H1 (cell line): ENCODE results near the gene MYO7B. TPM values are rescaled to one million over a fixed set of nuclear protein-coding genes. Genes with fewer than 3 reads are reported as not detected.

ENCODE experiments used
- CTCF ChIA-PET: fragments of 300-600 bp; sonication (Branson Sonifier 250); formaldehyde crosslinking; loops from one replicate; lab custom pipeline; 2021; ENCODE audit not compliant: partially characterized antibody; lab: Charles Lee
- POLR2A ChIA-PET: fragments of 300-600 bp; sonication (Branson Sonifier 250); formaldehyde crosslinking; loops from one replicate; lab custom pipeline; 2021; ENCODE audit warnings: inconsistent platforms; ENCODE audit not compliant: partially characterized antibody; lab: Charles Lee
- DNase-seq, 2 experiments: peaks; one replicate each; pipeline versions ENCODE4 v3.0.0 to v3.0.0-alpha.2; 2010 to 2022; ENCODE audit warnings: low spot score in 2 of 2, low read depth in 1 of 2, mixed read lengths in 1 of 2
- FAIRE-seq: peaks from 2 replicates; lab custom pipeline; 2011; peaks lifted over from hg19 to GRCh38; lab: Jason Lieb, UNC
- H2AFZ ChIP-seq: 2 replicates; pipeline ENCODE4 v1.8.1; 2012; ENCODE audit warnings: low read length, inconsistent platforms
- H2AK5ac ChIP-seq: 2 replicates; pipeline ENCODE4 v1.6.1; 2013; ENCODE audit warnings: low read depth, low read length
- H2BK120ac ChIP-seq: replicated peaks from 2 replicates; pipeline ENCODE3; 2013; ENCODE audit warnings: low read depth, low read length, inconsistent platforms
- H2BK12ac ChIP-seq: 2 replicates; pipeline ENCODE4 v1.6.1; 2013; ENCODE audit warnings: low read depth, low read length
- H2BK15ac ChIP-seq: 2 replicates; pipeline ENCODE4 v1.6.1; 2013; ENCODE audit warnings: low read length
- H2BK20ac ChIP-seq: 2 replicates; pipeline ENCODE4 v1.6.1; 2013; ENCODE audit warnings: low read length
- H2BK5ac ChIP-seq: 2 replicates; pipeline ENCODE4 v1.6.1; 2013; ENCODE audit warnings: low read depth, low read length
- H3K14ac ChIP-seq: 2 replicates; pipeline ENCODE4 v1.6.1; 2013; ENCODE audit warnings: inconsistent platforms; ENCODE audit not compliant: insufficient read length
- H3K18ac ChIP-seq: 2 replicates; pipeline ENCODE4 v1.6.1; 2013; ENCODE audit warnings: low read length; ENCODE audit errors: extremely low read depth
- H3K23ac ChIP-seq: 2 replicates; pipeline ENCODE4 v1.6.1; 2013; ENCODE audit warnings: inconsistent platforms; ENCODE audit not compliant: insufficient read length
- H3K23me2 ChIP-seq: 2 replicates; pipeline ENCODE4 v1.6.1; 2013; ENCODE audit warnings: low read depth, low read length
- H3K27ac ChIP-seq: 2 replicates; pipeline ENCODE4 v1.6.1; 2011; ENCODE audit warnings: low read depth, low read length, inconsistent platforms
- H3K27me3 ChIP-seq, 4 experiments: replicated peaks in 1 of 4; 1 replicate in 1 of 4; 2 replicates in 3 of 4; pipeline versions ENCODE4 v1.6.1 to v1.8.1; 2011 to 2013; ENCODE audit warnings: low read length in 3 of 4, mild to moderate bottlenecking in 3 of 4, inconsistent platforms in 2 of 4, mixed read lengths in 2 of 4, moderate library complexity in 1 of 4; ENCODE audit not compliant: control insufficient read depth in 3 of 4, insufficient read depth in 3 of 4; ENCODE audit errors: extremely low read depth in 1 of 4
- H3K36me3 ChIP-seq, 4 experiments: 2 replicates each; pipeline versions ENCODE4 v1.6.1 to v1.8.1; 2011 to 2013; ENCODE audit warnings: mild to moderate bottlenecking in 4 of 4, low read length in 3 of 4, moderate library complexity in 2 of 4, control low read depth in 1 of 4, inconsistent platforms in 1 of 4; ENCODE audit not compliant: insufficient read depth in 4 of 4, control insufficient read depth in 2 of 4
- H3K4ac ChIP-seq: replicated peaks from 2 replicates; pipeline ENCODE3; 2013; ENCODE audit warnings: low read length, low read depth, mixed read lengths, inconsistent platforms; ENCODE audit not compliant: insufficient read length
- H3K4me1 ChIP-seq, 4 experiments: replicated peaks in 1 of 4; 1 replicate in 1 of 4; 2 replicates in 3 of 4; pipeline versions ENCODE4 v1.6.1 to v1.8.1; 2011 to 2013; ENCODE audit warnings: low read length in 3 of 4, inconsistent platforms in 2 of 4, mixed read lengths in 1 of 4; ENCODE audit not compliant: insufficient read depth in 4 of 4, control insufficient read depth in 3 of 4
- H3K4me2 ChIP-seq, 2 experiments: 2 replicates each; pipeline versions ENCODE4 v1.6.1 to v1.8.1; 2011 to 2013; ENCODE audit warnings: low read depth in 2 of 2, low read length in 2 of 2, control low read depth in 1 of 2, inconsistent platforms in 1 of 2, mild to moderate bottlenecking in 1 of 2; ENCODE audit not compliant: insufficient read depth in 1 of 2
- H3K4me3 ChIP-seq, 4 experiments: fragments of 200-600, 300-600 bp in 1 of 4; sonication (generic), shearing (Covaris generic), sonication (Bioruptor Twin) in 1 of 4; 2 replicates each; pipeline versions ENCODE4 v1.5.1 to v1.8.1; 2011 to 2016; ENCODE audit warnings: low read length in 4 of 4, low read depth in 3 of 4, control low read depth in 2 of 4, inconsistent platforms in 2 of 4, mild to moderate bottlenecking in 2 of 4, mixed read lengths in 1 of 4, moderate library complexity in 1 of 4; ENCODE audit not compliant: insufficient read depth in 2 of 4; ENCODE audit errors: extremely low read depth in 1 of 4
- H3K56ac ChIP-seq: replicated peaks from 2 replicates; pipeline ENCODE3; 2013; ENCODE audit warnings: low read depth, mild to moderate bottlenecking, mixed read lengths, low read length, inconsistent platforms; ENCODE audit not compliant: insufficient read length
- H3K79me1 ChIP-seq: 2 replicates; pipeline ENCODE4 v1.6.1; 2013; ENCODE audit warnings: low read depth, low read length, control low read depth
- H3K79me2 ChIP-seq, 2 experiments: 2 replicates each; pipeline versions ENCODE4 v1.6.1 to v1.8.1; 2012 to 2013; ENCODE audit warnings: low read length in 2 of 2, mild to moderate bottlenecking in 2 of 2, inconsistent platforms in 1 of 2; ENCODE audit not compliant: insufficient read depth in 2 of 2, control insufficient read depth in 1 of 2
- H3K9ac ChIP-seq, 4 experiments: replicated peaks in 1 of 4; 1 replicate in 1 of 4; 2 replicates in 3 of 4; pipeline versions ENCODE4 v1.6.1 to v1.8.1; 2011 to 2013; ENCODE audit warnings: low read depth in 3 of 4, low read length in 3 of 4, control low read depth in 2 of 4, mild to moderate bottlenecking in 2 of 4, moderate library complexity in 2 of 4, inconsistent platforms in 1 of 4; ENCODE audit errors: extremely low read depth in 1 of 4
- H3K9me3 ChIP-seq, 2 experiments: 2 replicates each; pipeline versions ENCODE4 v1.6.1 to v1.8.1; 2012 to 2013; ENCODE audit warnings: mild to moderate bottlenecking in 2 of 2, moderate library complexity in 2 of 2, control low read depth in 1 of 2, inconsistent platforms in 1 of 2, low read depth in 1 of 2, low read length in 1 of 2, mixed read lengths in 1 of 2; ENCODE audit not compliant: insufficient read depth in 2 of 2
- H4K20me1 ChIP-seq, 2 experiments: replicated peaks in 1 of 2; 2 replicates each; pipeline versions ENCODE3 to v1.8.1; 2011 to 2013; ENCODE audit warnings: inconsistent platforms in 2 of 2, low read length in 2 of 2, mild to moderate bottlenecking in 1 of 2; ENCODE audit not compliant: insufficient read depth in 2 of 2, control insufficient read depth in 1 of 2
- H4K5ac ChIP-seq: 2 replicates; pipeline ENCODE4 v1.6.1; 2013; ENCODE audit warnings: low read length, low read depth, mixed read lengths, inconsistent platforms; ENCODE audit not compliant: insufficient read length
- H4K8ac ChIP-seq: 2 replicates; pipeline ENCODE4 v1.8.0; 2013; ENCODE audit warnings: mild to moderate bottlenecking, moderate library complexity, low read length, inconsistent platforms; ENCODE audit not compliant: insufficient read depth; ENCODE audit errors: extremely low read depth
- H4K91ac ChIP-seq: replicated peaks from 2 replicates; pipeline ENCODE3; 2013; ENCODE audit warnings: low read length, mixed read lengths, inconsistent platforms; ENCODE audit not compliant: insufficient read length
- EP300 ChIP-seq, 2 experiments: IDR thresholded peaks; 1 replicate in 1 of 2; 2 replicates in 1 of 2; pipeline ENCODE4 v1.6.1; 2011 to 2012; ENCODE audit warnings: low read depth in 2 of 2, low read length in 2 of 2, mild to moderate bottlenecking in 2 of 2, borderline replicate concordance in 1 of 2, inconsistent platforms in 1 of 2, moderate library complexity in 1 of 2
- GTF2F1 ChIP-seq: IDR thresholded peaks from 2 replicates; pipeline ENCODE4 v1.6.1; 2012; ENCODE audit warnings: low read depth, low read length, improper control_type of control experiment, borderline replicate concordance
- POLR2AphosphoS5 ChIP-seq: IDR thresholded peaks from 2 replicates; pipeline ENCODE4 v1.6.1; 2011; ENCODE audit warnings: low read depth, low read length
- RFX5 ChIP-seq: IDR thresholded peaks from 2 replicates; pipeline ENCODE4 v1.6.1; 2011; ENCODE audit warnings: low read depth, low read length, improper control_type of control experiment, borderline replicate concordance
- SIRT6 ChIP-seq: IDR thresholded peaks from one replicate; pipeline ENCODE4 v1.7.1; 2012; ENCODE audit warnings: low read length, inconsistent platforms
- SP2 ChIP-seq: IDR thresholded peaks from 2 replicates; pipeline ENCODE4 v1.6.1; 2012; ENCODE audit warnings: mild to moderate bottlenecking, low read length, inconsistent platforms
- SRF ChIP-seq: IDR thresholded peaks from 2 replicates; pipeline ENCODE4 v1.6.1; 2011; ENCODE audit warnings: mild to moderate bottlenecking, low read depth, low read length, moderate library complexity
- WGBS, 2 experiments: shearing (Covaris generic) in 1 of 2; methylation state at CpG; one replicate each; pipeline versions ENCODE4 v1.1.6 to v1.1.7; 2013 to 2015; ENCODE audit warnings: low lambda C conversion rate in 2 of 2, mixed read lengths in 2 of 2, inconsistent platforms in 1 of 2, low coverage in 1 of 2, missing lambda C conversion rate in 1 of 2; ENCODE audit not compliant: insufficient replicate concordance in 2 of 2, insufficient coverage in 1 of 2, insufficient read length in 1 of 2; ENCODE audit errors: extremely low coverage in 1 of 2, missing lambda C conversion rate in 1 of 2; 5-methylcytosine and 5-hydroxymethylcytosine counted together
- polyA plus RNA-seq, 7 experiments: library from polyadenylated mRNA; depleted of rRNA in 3 of 7; stranded (reverse) in 5 of 7; unstranded in 2 of 7; fragments of >200 nt in 5 of 7; fragments of 200-250 nt in 2 of 7; gene quantifications; 1 replicate in 5 of 7; 2 replicates in 1 of 7; 4 replicates in 1 of 7; pipeline versions ENCODE4 v1.2.1 to v1.2.3, GENCODE V29; 2011 to 2013; ENCODE audit warnings: missing spikeins in 2 of 7, mixed read lengths in 2 of 7
- total RNA-seq: library from RNA; stranded (reverse); fragmentation: NEBNext Ultra II Directional; extraction: Animal tissue kit (Norgen Biotek cat#: 25700); gene quantifications from 2 replicates; pipeline ENCODE4 v1.2.1, GENCODE V29; 2021
- TF ChIP-seq, protein P1 (sequence below): IDR thresholded peaks from 2 replicates; pipeline ENCODE4 v1.6.1; 2012; ENCODE audit warnings: inconsistent platforms

MYO7B gene
- total and polyA plus RNA-seq, 2 of the 8 experiments (the other 6 are each of a cell fraction or from before 2014, with no cell fraction given): not detected

DNA sequence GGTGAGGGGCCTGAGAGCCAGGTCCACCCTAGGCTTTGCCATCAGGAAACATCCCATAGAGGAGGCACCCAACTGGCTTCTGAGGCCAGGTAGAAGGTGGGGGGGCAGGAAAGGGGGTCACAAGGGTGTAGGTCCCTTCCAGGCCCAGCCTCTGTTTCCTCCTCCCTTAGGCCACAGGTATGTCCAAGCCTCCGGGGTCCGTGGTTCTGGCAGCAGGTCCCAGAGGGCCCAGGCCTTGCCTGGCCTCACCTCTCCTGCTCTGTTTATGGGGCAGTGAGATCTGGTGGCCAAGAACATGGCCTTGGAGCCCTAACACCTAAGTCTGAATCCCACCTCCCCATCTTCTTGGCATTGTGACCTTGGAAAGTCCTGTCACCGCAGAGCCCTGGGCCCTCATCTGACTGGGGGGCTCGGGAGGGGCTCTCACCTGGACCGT is 88.9 kb downstream of the MYO7B start:
- H4K91ac ChIP-seq: no peak overlapping the region
- H3K23ac ChIP-seq: no peak overlapping the region
- H2BK120ac ChIP-seq: no peak overlapping the region
- FAIRE-seq (no peak), DNase-seq (no peak)
- H3K36me3 ChIP-seq: no peaks in the 10 kb centered on the region
- H3K9me3 ChIP-seq: no peaks in the 10 kb centered on the region
- no peak overlapping the region for H3K4ac ChIP-seq
- H3K56ac ChIP-seq: no peak overlapping the region
- H3K27ac ChIP-seq: no peak overlapping the region
- no peak overlapping the region; the same call in 1 of the 2 replicates for H2AFZ ChIP-seq
- no peak overlapping the region for H2BK5ac ChIP-seq
- H2BK15ac ChIP-seq: no peak overlapping the region
- CTCF ChIA-PET: interaction anchor here (0.8 to 6.4 kb wide), 3 partner anchors 16 to 33 kb away, joined by 3 to 50 read pairs (median 6); no protein-coding TSS in a partner anchor
- no peak overlapping the region for H2AK5ac ChIP-seq
- H4K20me1 ChIP-seq: no peaks in the 10 kb centered on the region
- H3K79me1 ChIP-seq: no peaks in the 10 kb centered on the region
- no peak overlapping the region for H3K9ac ChIP-seq
- no peak overlapping the region for H3K14ac ChIP-seq
- no peak overlapping the region for H4K5ac ChIP-seq
- no peak overlapping the region for H3K4me3 ChIP-seq
- H3K27me3 ChIP-seq: no peaks in the 10 kb centered on the region
- H2BK20ac ChIP-seq: no peak overlapping the region
- H3K4me1 ChIP-seq: no peaks in the 10 kb centered on the region
- no peak overlapping the region for H3K18ac ChIP-seq
- TF ChIP-seq, protein P1, sequence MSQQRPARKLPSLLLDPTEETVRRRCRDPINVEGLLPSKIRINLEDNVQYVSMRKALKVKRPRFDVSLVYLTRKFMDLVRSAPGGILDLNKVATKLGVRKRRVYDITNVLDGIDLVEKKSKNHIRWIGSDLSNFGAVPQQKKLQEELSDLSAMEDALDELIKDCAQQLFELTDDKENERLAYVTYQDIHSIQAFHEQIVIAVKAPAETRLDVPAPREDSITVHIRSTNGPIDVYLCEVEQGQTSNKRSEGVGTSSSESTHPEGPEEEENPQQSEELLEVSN: no peak
- TF ChIP-seq POLR2AphosphoS5: no peak
- TF ChIP-seq RFX5: no peak
- TF ChIP-seq SP2: no peak
- no peak for TF ChIP-seq SRF
- no peak for TF ChIP-seq GTF2F1
- TF ChIP-seq SIRT6: no peak
- no peak for TF ChIP-seq EP300 (IDR thresholded peaks at IDR 0.05; ENCODE audit: borderline replicate concordance in 1 of 2, low read depth in 2 of 2, low read length in 2 of 2)
- H3K23me2 ChIP-seq: no peaks in the 10 kb centered on the region
- WGBS, 2 experiments: 95% methylated on average over 5 of the region's 5 CpGs; no CpG with 5 or more reads in 1 of the 2 experiments
- no peak overlapping the region for H2BK12ac ChIP-seq
- POLR2A ChIA-PET: no interaction called here
- no peak overlapping the region for H3K4me2 ChIP-seq
- H3K79me2 ChIP-seq: no peaks in the 10 kb centered on the region
- H4K8ac ChIP-seq: peak overlapping the region; percentile 59; the same call in 1 of the 2 replicates
